HG03060 (cell line): ENCODE data around the gene LYSMD3.

ENCODE experiments used
- ATAC-seq: cut with Tn5 transposase; IDR thresholded peaks from one replicate; pipeline ENCODE4 v1.9.1; 2021; ENCODE audit warnings: low read depth, moderate number of reproducible peaks; ENCODE audit not compliant: unreplicated experiment

The LYSMD3 gene

DNA sequence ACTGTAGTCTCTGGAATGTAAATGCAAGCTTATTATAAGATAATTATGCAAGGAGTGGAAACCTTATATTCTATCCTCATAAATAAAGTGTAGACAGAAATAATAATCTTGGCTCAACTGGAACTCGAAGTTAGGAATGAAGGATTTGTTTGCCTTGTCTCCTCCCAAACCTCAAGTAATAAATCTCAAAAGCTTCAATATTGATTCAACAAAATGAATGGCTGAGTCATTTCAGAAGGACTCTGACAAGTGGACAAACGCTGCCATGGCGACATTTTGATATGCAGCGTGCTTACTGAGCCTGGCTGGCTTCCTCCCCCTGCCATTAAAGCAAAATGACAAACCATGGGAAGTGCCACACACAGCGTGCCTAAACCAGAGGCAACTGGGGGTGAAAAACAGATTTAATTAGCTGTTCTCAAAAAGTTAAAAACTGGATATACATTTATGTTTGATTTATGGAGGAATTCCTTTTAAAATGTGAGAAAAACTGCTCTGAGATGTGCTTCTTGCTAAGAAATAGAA is 18.7 kb upstream of the LYSMD3 start:
- ATAC-seq = no peak

DNA sequence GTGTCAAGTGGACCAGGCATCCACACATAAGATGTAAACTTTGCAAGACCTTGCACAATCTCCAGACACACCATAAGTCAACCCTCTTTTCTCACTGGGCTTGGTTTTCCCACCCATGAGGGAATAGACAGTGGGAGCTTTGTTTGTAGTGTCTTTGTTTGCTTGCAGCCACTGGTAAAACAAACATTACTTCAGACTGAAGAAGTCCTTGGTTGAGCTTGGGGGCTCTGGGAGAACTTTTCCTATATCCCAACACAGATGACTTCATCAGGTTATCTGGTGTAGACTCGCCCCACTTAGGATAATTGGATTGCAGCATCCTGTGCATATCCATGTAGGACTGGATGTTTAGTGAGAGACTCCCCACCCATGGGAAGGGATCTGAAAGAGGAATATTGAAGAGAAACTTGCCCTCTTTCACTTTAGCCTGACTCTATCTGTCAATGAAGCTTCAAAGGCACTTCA is 17.7 kb upstream of the LYSMD3 start:
- no peak for ATAC-seq

DNA sequence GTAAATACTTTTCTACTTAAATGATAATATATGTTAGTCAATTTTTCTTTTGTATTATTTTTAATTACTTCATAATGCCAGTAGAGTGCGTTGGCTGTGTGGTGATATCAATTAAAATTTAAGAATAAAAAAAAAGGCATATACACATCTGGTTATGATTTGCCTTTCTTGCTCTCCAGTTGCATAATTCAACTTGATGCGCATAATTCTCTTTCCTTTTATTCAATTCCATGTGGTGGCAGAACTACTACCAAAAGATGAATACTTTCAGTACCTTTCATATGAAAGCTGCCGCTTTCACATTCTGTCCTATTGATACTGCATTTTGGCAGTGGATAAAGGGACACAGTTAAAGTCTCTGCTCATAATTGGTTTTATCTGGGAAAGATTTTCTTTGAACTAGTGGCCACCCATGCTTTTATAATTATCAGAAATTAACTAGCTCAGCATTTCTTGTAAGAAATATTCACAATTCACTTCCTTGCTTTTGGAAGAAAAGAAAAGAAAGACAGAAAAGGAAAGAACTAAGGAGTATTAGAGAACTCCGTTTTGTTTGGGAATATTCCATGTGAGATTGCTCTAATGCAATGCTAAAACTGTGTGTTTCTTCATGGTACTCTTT is 16.9 kb upstream of the LYSMD3 start:
- ATAC-seq = no peak

DNA sequence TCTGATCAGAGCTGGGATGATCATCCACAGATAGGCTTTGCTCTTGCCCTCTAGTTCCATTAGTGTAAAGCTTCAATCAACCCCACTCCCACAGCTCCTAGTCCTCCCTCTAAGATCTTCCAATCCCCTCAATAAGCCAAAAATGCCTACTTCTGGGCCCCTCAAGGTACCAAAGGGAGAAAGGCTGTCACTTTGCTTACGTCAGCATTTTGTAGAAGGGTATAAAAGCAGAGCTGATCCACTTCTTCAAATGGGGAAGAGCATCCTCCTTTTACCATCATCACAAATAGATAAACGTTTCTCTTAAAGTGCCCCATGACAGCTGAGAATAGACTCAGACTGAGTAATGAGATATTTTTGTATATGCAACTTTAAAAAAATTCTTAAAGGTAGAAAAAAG is 16.1 kb upstream of the LYSMD3 start:
- ATAC-seq = no peak

DNA sequence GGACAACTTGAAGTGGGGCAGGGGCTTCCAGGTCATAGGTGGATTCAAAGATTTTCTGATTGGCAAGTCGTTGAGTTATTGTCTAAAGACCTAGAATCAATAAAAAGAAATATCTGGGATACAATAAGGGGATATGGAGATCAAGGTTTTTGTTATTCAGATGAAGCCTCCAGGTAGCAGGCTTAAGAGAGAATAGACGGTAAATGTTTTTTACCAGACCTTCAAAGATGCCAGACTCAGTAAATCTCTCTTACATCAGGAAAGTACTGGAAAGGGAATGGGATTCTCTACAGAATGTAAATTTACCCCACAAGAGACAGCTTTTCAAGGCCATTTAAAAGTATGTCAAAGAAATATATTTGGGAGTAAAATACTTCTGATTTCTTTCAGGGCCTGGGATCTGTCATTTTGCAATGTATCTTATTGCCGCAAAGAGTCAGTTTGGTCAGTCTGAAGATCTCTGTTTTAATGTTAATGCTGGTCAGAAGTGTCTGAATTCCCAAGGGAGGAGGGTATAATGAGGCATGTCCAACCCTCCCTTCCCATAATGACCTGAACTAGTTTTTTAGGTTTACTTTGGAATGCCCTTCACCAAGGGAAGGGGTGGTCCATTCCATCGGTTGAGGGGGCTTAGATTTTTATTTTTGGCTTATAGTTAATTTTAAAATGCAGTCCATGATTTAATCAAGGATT is 13.6 kb upstream of the LYSMD3 start:
- no peak for ATAC-seq

DNA sequence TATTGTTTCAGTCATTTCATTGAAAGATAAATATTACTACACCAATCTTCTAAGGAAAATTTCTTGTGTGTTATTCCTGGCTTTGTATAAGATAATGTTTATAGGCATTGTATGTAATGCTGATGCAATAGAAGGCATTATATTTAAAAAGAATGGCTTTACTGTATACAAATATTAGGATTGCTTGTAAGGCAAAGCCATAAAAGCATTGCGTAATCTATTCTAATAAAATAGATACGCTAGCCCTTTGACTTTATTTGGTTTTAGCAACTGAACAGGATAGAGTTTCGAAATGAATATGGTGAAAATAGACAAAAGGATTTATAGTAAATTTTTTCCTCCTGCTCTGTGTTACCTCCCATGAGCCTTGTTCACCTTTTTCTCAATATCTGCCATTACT is 5.5 kb upstream of the LYSMD3 start:
- no peak for ATAC-seq

DNA sequence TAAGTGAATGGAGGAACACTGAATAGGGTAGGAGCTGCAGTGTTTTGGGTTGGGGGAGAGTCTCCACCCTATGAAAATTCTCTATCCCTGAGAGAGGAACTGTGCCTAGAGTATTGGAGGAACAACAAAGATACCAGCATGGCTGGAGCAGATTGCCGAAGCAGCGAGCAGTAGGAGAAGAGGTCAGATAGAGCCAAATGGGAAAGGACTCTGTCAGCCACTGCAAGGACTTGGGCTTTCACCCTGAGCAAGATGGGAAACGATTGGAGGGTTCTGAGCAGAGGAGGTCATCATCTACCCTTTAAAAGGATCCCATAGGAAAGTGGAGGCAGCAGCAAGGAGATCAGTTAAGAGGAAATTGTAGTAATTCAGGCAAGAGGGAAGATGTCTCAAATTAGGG is 4.4 kb upstream of the LYSMD3 start:
- no peak for ATAC-seq

DNA sequence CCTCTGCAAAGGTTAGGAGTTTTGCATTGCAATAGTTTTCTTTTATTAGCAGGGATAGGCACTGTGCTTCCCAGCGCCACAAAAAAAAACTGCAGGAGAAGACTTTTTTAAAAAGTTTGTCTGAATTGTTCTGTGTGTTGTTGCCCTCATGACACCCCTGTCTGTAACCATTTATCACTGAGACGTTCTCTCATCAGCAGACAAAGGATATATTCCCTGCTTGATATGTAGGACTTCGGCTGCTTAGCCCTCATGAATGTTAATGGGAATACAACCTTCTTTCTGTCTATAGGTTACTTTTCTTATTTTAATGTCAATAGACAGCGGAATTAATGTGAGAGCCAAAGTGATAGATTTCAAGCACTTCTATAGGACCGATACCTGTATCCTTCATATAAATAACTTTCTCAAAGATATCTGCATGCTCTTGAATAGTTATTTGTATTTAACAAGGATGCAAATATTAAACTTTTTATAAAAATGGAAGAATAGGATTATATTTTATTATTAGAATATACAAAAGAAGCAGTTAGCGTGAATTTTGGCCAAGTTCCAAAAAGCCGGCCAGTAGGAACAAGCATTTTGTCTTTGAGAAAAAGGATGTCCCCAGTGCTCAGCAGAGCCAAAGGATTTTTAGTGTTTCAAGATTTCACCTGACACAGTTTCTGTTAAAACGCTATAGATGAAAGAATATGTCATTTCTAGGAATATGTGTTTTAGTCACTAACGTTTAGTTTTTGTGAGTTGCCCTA is 1.5 kb upstream of the LYSMD3 start:
- no peak for ATAC-seq

DNA sequence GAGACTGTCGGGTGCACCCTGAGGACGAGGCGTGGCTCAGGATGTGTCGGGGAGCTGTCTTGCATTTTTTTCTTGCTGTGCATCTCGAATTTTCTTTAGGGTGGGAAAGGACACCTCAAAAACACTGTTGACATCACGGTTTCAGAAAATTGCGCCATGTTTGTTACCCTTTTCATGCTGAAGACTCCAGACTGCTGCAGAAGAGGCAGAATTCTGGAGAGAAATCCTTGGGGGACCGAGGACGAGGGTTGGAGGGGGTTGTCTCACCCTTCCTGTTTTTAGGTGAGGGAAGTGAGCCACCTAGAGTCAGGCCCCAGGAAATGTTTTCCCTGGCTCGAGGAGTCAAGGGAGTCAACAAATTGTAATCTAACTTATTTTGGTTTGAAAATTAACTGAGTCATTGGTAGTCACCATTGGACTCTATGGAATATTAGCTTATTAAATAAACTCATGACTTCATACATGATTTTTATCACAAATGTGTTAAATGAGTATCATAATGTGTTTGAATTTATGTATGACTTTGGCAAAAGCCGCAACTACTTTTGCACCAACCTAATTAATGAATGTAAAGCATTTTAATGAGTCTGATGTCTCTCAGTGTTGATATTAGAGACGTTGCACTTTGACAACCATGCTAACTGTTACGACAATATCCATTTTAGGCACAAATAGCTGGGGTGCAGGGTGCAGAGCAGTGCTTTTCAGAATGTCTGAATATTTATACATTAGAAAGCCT is 724 bp upstream of the LYSMD3 start:
- ATAC-seq = peak; percentile 28

DNA sequence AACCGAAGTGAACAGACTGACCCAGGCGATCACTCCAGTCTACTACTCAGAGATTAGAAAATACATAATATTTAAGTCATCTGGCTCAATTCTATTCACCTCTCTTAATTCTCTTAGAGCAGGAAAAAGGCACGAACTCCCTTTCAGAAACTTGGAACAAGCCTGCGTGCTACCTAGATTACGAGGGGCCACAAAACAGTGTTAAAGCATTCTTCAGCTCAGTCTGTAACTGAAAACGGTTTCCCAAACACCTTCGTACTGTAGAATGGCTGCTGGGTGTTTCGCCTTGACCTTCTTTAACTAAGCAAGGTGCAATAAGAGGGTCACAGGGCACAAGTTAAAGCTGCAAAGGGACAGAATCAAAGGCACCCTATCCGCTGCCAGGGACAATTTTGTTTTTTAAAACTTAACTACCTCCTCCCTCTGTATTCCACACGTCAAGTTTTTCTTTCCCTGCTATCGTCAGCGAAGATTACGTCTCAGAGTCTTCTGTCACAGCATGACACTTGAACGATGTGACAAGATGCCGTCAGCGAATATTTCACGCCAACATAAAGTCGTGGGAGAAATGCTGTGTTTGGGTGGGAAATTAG is 687 bp downstream of the LYSMD3 start:
- ATAC-seq = no peak

DNA sequence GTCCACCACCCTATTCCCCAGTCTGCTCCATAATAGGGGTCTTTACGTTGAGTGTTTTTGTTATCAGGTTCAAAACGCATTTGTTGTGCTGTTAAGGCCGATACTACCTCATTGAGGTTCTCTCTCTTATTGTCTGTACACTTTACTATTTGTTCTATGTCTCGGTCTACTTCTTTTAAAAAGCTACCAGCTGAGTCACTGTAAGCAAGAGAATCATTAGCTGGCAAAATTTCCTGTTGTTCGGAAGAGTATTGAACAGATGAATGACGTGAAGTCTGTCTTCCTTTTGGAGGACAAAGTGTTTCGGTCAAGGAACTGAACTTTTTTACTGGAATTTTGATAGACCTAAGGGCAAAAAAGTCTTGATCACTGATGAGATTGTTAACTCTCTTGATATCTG is 10.3 kb downstream of the LYSMD3 start:
- ATAC-seq = no peak

DNA sequence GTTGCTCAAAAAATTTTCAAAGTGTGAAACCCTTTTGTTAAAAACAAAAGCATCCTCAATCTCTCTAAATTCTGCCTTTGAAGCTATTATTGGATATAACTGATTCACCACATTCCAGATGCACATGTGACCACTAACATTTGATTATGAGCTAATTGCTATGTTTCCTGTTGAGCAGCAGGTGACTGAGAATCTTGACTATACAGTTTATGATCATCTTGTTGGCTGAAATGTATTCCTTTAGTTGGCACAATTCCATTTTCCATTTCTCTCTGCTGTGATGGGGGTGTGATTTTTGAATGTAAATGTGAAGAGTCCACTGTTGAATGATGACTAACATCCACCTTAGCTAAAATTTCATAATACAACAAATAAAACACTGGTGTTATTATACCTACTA is 10.7 kb downstream of the LYSMD3 start:
- no peak for ATAC-seq

DNA sequence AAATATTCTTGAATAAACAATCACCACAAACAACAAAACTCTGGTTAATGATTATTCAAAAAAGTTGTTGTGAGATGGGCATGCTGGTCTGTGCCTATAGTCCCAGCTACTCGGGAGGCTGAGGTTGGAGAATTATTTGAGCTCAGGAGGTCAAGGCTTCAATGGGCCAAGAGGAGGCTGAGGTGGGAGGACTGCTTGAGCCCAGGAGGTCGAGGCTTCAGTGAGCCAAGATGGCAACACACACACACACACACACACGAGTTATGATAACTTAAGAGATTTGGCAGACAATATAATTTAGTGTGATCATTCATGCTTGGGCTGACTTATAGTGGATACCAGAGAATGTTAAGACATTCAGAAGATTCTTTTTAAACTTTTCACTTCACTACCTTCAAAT is 14.9 kb downstream of the LYSMD3 start:
- ATAC-seq = no peak

DNA sequence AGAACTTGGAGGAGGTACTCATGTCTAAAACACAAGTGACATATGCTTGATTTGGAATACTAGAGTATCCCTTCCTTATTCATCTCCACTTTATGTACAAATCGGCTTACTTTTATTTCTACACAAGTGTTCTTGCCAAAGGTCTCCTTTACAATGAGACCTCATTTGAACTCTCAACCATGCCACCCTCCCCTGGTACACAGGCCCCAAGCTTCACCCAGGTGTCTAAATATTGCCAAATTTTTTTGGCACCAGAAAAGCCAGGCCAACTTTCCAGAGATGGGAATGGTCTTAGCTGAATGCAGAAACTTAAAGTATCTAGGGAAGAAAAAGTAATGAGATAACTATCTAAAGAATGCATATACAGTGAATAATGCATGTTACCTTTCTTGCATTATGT is 18.9 kb downstream of the LYSMD3 start:
- ATAC-seq = no peak

DNA sequence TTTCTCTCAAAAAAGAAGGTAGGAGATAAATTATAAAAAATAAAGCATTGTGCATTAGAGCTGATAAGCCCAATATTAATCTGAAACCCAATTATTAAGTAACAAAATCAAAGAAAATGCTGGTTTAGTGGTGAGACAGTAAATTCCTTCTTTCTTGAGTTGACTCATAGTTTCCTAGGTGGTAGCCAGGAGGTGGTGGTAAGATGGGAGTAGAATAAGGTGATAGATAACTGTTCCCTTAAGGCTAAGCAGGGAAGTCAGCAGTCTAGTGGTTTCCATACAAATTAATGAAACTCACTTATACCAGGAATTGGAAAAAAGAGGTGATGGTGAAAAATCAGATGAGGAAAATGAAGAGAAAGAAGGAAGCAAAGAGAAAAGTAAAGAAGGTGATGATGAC is 23.2 kb downstream of the LYSMD3 start:
- no peak for ATAC-seq

DNA sequence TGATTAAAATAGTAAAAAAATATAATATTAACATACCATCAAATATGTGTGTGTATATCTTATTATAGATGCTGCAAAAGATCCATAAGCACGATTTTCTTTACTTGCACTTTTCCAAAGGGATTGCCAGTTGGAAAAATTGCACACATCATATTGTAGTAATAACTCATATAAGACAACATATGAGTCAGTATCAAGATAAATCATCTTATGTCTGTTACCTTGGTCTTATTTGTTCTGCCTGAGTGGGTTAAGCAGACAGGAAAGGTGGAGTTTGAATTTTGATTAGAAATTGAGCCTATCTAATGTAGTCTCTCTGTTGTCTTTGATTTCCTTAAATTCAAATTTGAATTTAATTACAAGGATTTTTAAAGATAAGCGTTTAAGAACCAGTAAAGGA is 24.6 kb downstream of the LYSMD3 start:
- no peak for ATAC-seq

DNA sequence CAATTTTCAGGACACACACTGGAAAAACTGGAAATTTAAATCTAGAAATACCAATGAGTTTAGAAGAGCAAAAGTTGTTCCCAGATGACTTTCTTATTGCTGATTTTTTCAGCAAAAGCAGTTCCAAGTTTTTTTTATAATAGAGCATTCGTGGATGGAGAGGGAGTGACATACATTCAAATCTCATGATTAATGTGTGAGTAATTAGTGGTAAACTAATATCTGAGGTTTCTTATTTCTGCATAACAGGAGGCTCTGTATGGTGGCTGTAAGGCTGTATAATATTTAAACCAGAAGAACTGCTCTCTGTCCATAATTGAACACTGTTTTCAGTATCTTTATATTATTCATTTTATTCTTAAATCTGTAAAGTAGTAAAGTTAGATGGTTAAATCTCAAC is 25.8 kb downstream of the LYSMD3 start:
- no peak for ATAC-seq

DNA sequence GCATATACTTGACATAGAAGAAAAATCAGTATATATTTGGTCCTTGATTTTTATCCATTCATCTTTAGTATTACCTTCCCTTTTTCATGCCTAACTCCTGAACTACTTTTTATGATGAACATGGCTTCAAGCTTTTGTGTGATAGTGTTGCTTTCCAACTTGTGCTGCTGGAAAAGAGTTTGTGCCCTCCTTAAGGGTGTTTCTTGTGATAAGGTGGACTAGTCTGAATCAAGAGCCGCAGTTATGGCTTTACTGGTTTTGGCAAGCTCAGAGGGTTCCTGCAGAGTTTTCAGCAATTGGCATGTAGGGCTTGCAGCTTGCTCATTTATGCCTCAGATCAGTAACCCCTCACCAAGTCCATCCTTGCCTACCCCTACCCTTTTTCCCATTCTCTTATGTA is 34.2 kb downstream of the LYSMD3 start:
- ATAC-seq = no peak

DNA sequence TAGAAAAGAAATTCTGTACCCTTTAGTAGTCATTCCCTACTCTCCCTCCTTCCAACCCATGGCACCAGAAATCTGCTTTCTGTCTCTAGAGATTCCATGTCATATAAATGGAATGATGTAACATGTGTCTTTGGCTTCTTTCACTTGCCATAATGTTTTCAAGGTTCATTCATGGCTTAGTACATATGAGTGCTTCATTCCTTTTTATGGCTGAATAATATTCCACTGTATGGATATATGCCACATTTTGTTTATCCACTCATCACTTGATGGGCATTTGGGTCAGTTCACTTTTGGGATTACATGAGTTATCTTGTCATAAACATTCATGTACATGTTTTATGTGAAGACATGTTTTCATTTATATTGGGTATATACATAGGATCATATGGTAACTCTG is 35.3 kb downstream of the LYSMD3 start:
- no peak for ATAC-seq

DNA sequence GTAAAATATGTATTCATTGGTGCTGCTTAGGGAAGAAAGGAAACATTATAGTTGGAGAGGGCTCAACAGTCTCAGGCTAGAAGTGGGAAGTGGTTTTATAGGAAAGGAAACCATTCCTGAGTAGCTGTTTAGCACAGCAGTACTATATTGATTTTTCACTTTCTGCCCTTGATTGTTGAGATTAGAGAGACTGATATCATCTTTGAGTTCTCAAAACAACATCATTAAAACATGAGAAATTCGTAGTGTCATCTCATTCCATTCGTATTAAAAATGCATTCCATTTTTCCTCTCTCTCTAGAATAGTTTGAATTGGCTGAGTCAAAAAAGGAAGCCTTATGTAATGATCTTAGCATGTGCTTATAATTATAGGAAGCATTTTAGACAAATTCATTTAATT is 40.6 kb downstream of the LYSMD3 start:
- no peak for ATAC-seq

DNA sequence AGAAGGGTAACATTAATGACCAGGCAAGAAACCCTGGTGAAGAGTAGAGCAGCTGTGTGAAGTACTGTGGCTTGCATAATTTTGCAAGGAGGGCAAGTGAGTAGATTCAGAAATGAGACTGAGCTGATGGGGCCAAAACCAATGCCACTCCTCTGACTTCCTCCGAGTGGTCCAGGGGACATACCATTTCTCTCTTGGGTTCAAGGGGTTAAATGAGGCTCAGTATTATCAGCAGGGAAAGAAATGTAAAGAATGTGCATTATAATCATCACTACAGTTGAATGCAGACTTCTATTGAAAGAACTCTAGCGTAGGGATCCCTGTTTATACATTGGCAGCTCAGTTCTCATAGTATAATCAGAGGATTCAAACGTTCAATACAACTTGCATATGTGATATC is 44.8 kb downstream of the LYSMD3 start:
- no peak for ATAC-seq
